Heart left ventricle (tissue), 13 donors: ENCODE results near the gene ARHGAP33.

ENCODE experiments used
- CTCF ChIP-seq, 12 donors: fragments of 200-600 bp; sonication (generic) in 4 of 12; IDR thresholded peaks; one replicate each; pipeline versions ENCODE4 v1.5.0 to v1.8.0; 2018 to 2022; ENCODE audit warnings: antibody characterized with exemption in 12 of 12, mild to moderate bottlenecking in 5 of 12
- POLR2A ChIP-seq, 2 donors: fragments of 450-650 bp; IDR thresholded peaks; one replicate each; pipeline ENCODE4 v1.6.1; 2017; ENCODE audit warnings: antibody characterized with exemption in 2 of 2, mild to moderate bottlenecking in 2 of 2, moderate library complexity in 2 of 2
- donor health status: ischemic (EF 13 %, LVEDD 7.1; RV severe dilation, severe dysfunction).
- donor health status: DM: no; HTN: yes; CAD: no.
- donor health status: DM: no; HTN: no; CAD: no.
- donor health status: ischemic (EF 25% LVEDD 6.9; RV normal size, moderate dysfunction).
- donor health status: ischemic (EF 25% LVEDD 5.7; RV mildly dilated, moderate dysfunction).
- donor health status: ischemic (EF 35%, LVEDD 5.7; RV mildly dilated, moderate dysfunction).
- donor health status: nonischemic (EF 11% LVEDD 7.7; RV severe dilation, severe dysfunction).
- donor health status: DM: yes; HTN: yes; CAD: no.
- donor health status: PGD.
- donor health status: ischemic (EF 29% LVEDD 5.4; RV normal size, mild dysfunction).
- donor health status: nonischemic (EF 23%, LVEDD 6.1; RV moderate dilation, normal function).

- TF ChIP-seq CTCF (IDR thresholded peaks at IDR 0.05) (no peak), POLR2A (IDR thresholded peaks at IDR 0.05) (no peak)
These were observed 3.7 kb downstream of the ARHGAP33 start for GRCh38 chr19:35779033-35779432.
